SK-N-SH treated with all-trans-retinoic acid at 6 μM for 48 hours (cell line): Measurements from ENCODE around the gene NXPH1.

Experiments used
- ATAC-seq: fragments of 200-7000 bp; cut with Tn5 transposase; 3 replicates; pipeline ENCODE4 v1.9.1; 2020; ENCODE audit warnings: mild to moderate bottlenecking, moderate library complexity
- ARNTL ChIP-seq: fragments of 450-650 bp; formaldehyde crosslinking; IDR thresholded peaks from 2 replicates; pipeline ENCODE4 v1.5.0; 2020; ENCODE audit warnings: low read depth, mild to moderate bottlenecking, moderate library complexity, borderline replicate concordance
- BACH2 ChIP-seq: fragments of 250-450 bp; sonication (Bioruptor Pico); IDR thresholded peaks from 2 replicates; pipeline ENCODE4 v1.9.0; 2021; ENCODE audit warnings: mild to moderate bottlenecking, borderline replicate concordance
- CSDC2 ChIP-seq: fragments of 250-450 bp; sonication (Bioruptor Pico); IDR thresholded peaks from 2 replicates; pipeline ENCODE4 v1.5.0; 2020; ENCODE audit warnings: mild to moderate bottlenecking, moderate library complexity
- ESRRG ChIP-seq: fragments of 250-450 bp; sonication (Bioruptor Pico); IDR thresholded peaks from 2 replicates; pipeline ENCODE4 v1.6.1; 2021; ENCODE audit warnings: mild to moderate bottlenecking
- GLIS3 ChIP-seq: fragments of 250-450 bp; sonication (Bioruptor Pico); IDR thresholded peaks from 2 replicates; pipeline ENCODE4 v1.5.0; 2020; ENCODE audit warnings: mild to moderate bottlenecking, moderate library complexity
- ISL1 ChIP-seq: fragments of 250-450 bp; sonication (Bioruptor Pico); IDR thresholded peaks from 2 replicates; pipeline ENCODE4 v2.1.2; 2022; ENCODE audit warnings: mild to moderate bottlenecking, moderate library complexity
- OSR1 ChIP-seq: fragments of 250-450 bp; sonication (Bioruptor Pico); IDR thresholded peaks from 2 replicates; pipeline ENCODE4 v1.8.0; 2022; ENCODE audit warnings: moderate library complexity, mild to moderate bottlenecking, inconsistent platforms
- PPARA ChIP-seq: fragments of 250-450 bp; sonication (Bioruptor Pico); IDR thresholded peaks from 2 replicates; pipeline ENCODE4 v1.5.0; 2020; ENCODE audit warnings: mild to moderate bottlenecking, borderline replicate concordance
- RARB ChIP-seq: fragments of 250-450 bp; sonication (Bioruptor Pico); IDR thresholded peaks from 2 replicates; pipeline ENCODE4 v1.8.0; 2021; ENCODE audit warnings: mild to moderate bottlenecking, moderate library complexity
- SNAI2 ChIP-seq: fragments of 250-450 bp; sonication (Bioruptor Pico); IDR thresholded peaks from 2 replicates; pipeline ENCODE4 v1.5.0; 2020; ENCODE audit warnings: mild to moderate bottlenecking, moderate library complexity
- TCF4 ChIP-seq: fragments of 250-450 bp; sonication (Bioruptor Pico); IDR thresholded peaks from 2 replicates; pipeline ENCODE4 v1.8.0; 2021; ENCODE audit warnings: mild to moderate bottlenecking, moderate library complexity, borderline replicate concordance
- TOX ChIP-seq: fragments of 250-450 bp; sonication (Bioruptor Pico); IDR thresholded peaks from 2 replicates; pipeline ENCODE4 v1.8.0; 2021; ENCODE audit warnings: mild to moderate bottlenecking, moderate library complexity, borderline replicate concordance
- ZC3H10 ChIP-seq: fragments of 250-450 bp; sonication (Bioruptor Pico); IDR thresholded peaks from 2 replicates; pipeline ENCODE4 v1.5.1; 2021; ENCODE audit warnings: mild to moderate bottlenecking, moderate library complexity
- ZFP3 ChIP-seq: fragments of 250-450 bp; sonication (Bioruptor Pico); IDR thresholded peaks from 2 replicates; pipeline ENCODE4 v1.5.0; 2020; ENCODE audit warnings: mild to moderate bottlenecking, moderate library complexity
- ZFP30 ChIP-seq: fragments of 450-650 bp; formaldehyde crosslinking; IDR thresholded peaks from 2 replicates; pipeline ENCODE4 v1.5.0; 2022; ENCODE audit warnings: mild to moderate bottlenecking, moderate library complexity
- ZNF565 ChIP-seq: fragments of 450-650 bp; formaldehyde crosslinking; conservative IDR thresholded peaks from 2 replicates; pipeline ENCODE4 v1.5.0; 2020; ENCODE audit warnings: low read depth, mild to moderate bottlenecking, moderate library complexity
- ZNF70 ChIP-seq: fragments of 450-650 bp; formaldehyde crosslinking; IDR thresholded peaks from 2 replicates; pipeline ENCODE4 v1.5.0; 2020; ENCODE audit warnings: mild to moderate bottlenecking, moderate library complexity
- ZNF8 ChIP-seq: fragments of 450-650 bp; formaldehyde crosslinking; IDR thresholded peaks from 2 replicates; pipeline ENCODE4 v1.5.0; 2020; ENCODE audit warnings: mild to moderate bottlenecking, moderate library complexity
- TF ChIP-seq, protein P1 (sequence below): fragments of 250-450 bp; sonication (Bioruptor Pico); IDR thresholded peaks from 2 replicates; pipeline ENCODE4 v1.5.1; 2020; ENCODE audit warnings: low read depth, mild to moderate bottlenecking, moderate library complexity
- TF ChIP-seq, protein P2 (sequence below): fragments of 250-450 bp; sonication (Bioruptor Pico); IDR thresholded peaks from 2 replicates; pipeline ENCODE4 v1.5.1; 2021; ENCODE audit warnings: mild to moderate bottlenecking, moderate library complexity
- TF ChIP-seq, protein P3 (sequence below): fragments of 250-450 bp; sonication (Bioruptor Pico); IDR thresholded peaks from 2 replicates; pipeline ENCODE4 v1.8.0; 2021; ENCODE audit warnings: low read depth, mild to moderate bottlenecking, moderate library complexity, borderline replicate concordance
- TF ChIP-seq, protein P4 (sequence below): fragments of 250-450 bp; sonication (Bioruptor Pico); IDR thresholded peaks from 2 replicates; pipeline ENCODE4 v1.8.0; 2020; ENCODE audit warnings: mild to moderate bottlenecking, moderate library complexity, borderline replicate concordance
- TF ChIP-seq, protein P5 (sequence below): fragments of 250-450 bp; sonication (Bioruptor Pico); IDR thresholded peaks from 2 replicates; pipeline ENCODE4 v1.5.0; 2020; ENCODE audit warnings: mild to moderate bottlenecking, moderate library complexity

The NXPH1 gene

DNA sequence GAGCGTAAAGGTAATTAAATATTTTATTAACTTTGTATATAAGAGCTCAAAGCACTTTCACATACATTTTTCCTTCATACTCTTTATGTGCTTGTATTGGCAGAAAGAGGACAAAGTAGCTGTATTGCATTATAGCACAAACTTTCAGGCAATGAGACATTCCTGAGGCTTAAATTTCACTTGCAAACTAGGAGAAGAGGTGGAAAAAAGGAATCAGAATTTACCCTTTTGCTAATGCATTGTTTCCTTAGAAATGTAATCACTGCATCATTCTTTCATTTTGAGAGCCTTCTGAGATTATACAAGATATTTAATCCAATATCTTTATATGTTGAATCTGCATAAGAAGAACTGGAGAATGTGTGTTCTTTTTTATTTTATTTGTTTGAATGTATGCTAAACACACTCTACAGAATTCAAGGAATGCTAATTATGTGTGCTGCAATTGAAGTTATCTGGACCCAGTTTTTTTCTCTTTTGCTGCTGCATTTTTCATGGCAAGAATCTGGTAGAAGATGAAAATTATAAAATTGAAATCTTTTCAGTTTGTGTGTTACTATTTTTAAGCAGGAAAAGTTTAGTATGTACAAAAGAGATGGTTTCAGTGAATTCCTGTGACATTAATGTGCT, 185.1 kb downstream of the NXPH1 start:
- no peak for TF ChIP-seq OSR1 (CRISPR knock-in tag)
- TF ChIP-seq, protein P1, sequence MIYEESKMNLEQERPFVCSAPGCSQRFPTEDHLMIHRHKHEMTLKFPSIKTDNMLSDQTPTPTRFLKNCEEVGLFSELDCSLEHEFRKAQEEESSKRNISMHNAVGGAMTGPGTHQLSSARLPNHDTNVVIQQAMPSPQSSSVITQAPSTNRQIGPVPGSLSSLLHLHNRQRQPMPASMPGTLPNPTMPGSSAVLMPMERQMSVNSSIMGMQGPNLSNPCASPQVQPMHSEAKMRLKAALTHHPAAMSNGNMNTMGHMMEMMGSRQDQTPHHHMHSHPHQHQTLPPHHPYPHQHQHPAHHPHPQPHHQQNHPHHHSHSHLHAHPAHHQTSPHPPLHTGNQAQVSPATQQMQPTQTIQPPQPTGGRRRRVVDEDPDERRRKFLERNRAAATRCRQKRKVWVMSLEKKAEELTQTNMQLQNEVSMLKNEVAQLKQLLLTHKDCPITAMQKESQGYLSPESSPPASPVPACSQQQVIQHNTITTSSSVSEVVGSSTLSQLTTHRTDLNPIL (CRISPR knock-in tag) = no peak
- no peak for TF ChIP-seq ZFP3 (CRISPR knock-in tag)
- no peak for TF ChIP-seq RARB (CRISPR knock-in tag)
- TF ChIP-seq, protein P2, sequence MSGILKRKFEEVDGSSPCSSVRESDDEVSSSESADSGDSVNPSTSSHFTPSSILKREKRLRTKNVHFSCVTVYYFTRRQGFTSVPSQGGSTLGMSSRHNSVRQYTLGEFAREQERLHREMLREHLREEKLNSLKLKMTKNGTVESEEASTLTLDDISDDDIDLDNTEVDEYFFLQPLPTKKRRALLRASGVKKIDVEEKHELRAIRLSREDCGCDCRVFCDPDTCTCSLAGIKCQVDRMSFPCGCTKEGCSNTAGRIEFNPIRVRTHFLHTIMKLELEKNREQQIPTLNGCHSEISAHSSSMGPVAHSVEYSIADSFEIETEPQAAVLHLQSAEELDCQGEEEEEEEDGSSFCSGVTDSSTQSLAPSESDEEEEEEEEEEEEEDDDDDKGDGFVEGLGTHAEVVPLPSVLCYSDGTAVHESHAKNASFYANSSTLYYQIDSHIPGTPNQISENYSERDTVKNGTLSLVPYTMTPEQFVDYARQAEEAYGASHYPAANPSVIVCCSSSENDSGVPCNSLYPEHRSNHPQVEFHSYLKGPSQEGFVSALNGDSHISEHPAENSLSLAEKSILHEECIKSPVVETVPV (CRISPR knock-in tag) = no peak
- TF ChIP-seq, protein P3, sequence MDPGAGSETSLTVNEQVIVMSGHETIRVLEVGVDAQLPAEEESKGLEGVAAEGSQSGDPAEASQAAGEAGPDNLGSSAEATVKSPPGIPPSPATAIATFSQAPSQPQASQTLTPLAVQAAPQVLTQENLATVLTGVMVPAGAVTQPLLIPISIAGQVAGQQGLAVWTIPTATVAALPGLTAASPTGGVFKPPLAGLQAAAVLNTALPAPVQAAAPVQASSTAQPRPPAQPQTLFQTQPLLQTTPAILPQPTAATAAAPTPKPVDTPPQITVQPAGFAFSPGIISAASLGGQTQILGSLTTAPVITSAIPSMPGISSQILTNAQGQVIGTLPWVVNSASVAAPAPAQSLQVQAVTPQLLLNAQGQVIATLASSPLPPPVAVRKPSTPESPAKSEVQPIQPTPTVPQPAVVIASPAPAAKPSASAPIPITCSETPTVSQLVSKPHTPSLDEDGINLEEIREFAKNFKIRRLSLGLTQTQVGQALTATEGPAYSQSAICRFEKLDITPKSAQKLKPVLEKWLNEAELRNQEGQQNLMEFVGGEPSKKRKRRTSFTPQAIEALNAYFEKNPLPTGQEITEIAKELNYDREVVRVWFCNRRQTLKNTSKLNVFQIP (CRISPR knock-in tag) = no peak
- no peak for TF ChIP-seq TCF4 (CRISPR knock-in tag)
- no peak for TF ChIP-seq SNAI2 (CRISPR knock-in tag)
- TF ChIP-seq ARNTL (CRISPR knock-in tag) = no peak
- no peak for TF ChIP-seq ZNF70
- no peak for TF ChIP-seq ZNF565 (CRISPR knock-in tag)
- no peak for TF ChIP-seq TOX (CRISPR knock-in tag)
- TF ChIP-seq ZFP30 (CRISPR knock-in tag) = no peak
- TF ChIP-seq, all 23 proteins: peak for 0
- no peak for ATAC-seq

DNA sequence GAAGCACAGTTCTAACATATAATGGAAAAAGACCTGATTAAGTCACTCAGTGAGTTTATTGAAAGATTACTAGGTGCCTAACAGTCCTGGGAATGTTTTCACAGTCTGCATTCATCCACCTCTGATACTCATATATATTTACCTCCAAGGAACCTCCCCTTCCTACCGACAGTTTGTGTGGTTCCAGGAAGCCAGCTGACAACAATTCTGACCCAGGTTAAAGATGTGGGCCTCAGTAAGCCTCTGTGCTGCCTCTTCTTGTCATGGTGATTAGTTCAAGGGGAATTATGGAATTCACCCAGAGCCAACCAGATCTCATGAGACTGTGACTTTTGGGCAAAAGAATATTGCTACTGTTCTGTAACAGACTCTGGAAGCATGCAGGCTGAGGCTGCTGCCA, 186.8 kb downstream of the NXPH1 start:
- no peak for ATAC-seq
- no peak for TF ChIP-seq GLIS3 (CRISPR knock-in tag)
- no peak for TF ChIP-seq TOX (CRISPR knock-in tag)
- no peak for TF ChIP-seq ZNF8
- TF ChIP-seq ARNTL (CRISPR knock-in tag) = no peak
- no peak for TF ChIP-seq ESRRG (CRISPR knock-in tag)
- no peak for TF ChIP-seq ZFP3 (CRISPR knock-in tag)
- TF ChIP-seq, protein P2 (CRISPR knock-in tag) = no peak
- TF ChIP-seq TCF4 (CRISPR knock-in tag) = no peak
- TF ChIP-seq, protein P4, sequence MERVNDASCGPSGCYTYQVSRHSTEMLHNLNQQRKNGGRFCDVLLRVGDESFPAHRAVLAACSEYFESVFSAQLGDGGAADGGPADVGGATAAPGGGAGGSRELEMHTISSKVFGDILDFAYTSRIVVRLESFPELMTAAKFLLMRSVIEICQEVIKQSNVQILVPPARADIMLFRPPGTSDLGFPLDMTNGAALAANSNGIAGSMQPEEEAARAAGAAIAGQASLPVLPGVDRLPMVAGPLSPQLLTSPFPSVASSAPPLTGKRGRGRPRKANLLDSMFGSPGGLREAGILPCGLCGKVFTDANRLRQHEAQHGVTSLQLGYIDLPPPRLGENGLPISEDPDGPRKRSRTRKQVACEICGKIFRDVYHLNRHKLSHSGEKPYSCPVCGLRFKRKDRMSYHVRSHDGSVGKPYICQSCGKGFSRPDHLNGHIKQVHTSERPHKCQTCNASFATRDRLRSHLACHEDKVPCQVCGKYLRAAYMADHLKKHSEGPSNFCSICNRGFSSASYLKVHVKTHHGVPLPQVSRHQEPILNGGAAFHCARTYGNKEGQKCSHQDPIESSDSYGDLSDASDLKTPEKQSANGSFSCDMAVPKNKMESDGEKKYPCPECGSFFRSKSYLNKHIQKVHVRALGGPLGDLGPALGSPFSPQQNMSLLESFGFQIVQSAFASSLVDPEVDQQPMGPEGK (CRISPR knock-in tag) = no peak
- no peak for TF ChIP-seq PPARA (CRISPR knock-in tag)
- no peak for TF ChIP-seq CSDC2 (CRISPR knock-in tag)
- TF ChIP-seq BACH2 (CRISPR knock-in tag) = no peak
- TF ChIP-seq ISL1 (CRISPR knock-in tag) = no peak
- no peak for TF ChIP-seq ZC3H10 (CRISPR knock-in tag)
- TF ChIP-seq, protein P5, sequence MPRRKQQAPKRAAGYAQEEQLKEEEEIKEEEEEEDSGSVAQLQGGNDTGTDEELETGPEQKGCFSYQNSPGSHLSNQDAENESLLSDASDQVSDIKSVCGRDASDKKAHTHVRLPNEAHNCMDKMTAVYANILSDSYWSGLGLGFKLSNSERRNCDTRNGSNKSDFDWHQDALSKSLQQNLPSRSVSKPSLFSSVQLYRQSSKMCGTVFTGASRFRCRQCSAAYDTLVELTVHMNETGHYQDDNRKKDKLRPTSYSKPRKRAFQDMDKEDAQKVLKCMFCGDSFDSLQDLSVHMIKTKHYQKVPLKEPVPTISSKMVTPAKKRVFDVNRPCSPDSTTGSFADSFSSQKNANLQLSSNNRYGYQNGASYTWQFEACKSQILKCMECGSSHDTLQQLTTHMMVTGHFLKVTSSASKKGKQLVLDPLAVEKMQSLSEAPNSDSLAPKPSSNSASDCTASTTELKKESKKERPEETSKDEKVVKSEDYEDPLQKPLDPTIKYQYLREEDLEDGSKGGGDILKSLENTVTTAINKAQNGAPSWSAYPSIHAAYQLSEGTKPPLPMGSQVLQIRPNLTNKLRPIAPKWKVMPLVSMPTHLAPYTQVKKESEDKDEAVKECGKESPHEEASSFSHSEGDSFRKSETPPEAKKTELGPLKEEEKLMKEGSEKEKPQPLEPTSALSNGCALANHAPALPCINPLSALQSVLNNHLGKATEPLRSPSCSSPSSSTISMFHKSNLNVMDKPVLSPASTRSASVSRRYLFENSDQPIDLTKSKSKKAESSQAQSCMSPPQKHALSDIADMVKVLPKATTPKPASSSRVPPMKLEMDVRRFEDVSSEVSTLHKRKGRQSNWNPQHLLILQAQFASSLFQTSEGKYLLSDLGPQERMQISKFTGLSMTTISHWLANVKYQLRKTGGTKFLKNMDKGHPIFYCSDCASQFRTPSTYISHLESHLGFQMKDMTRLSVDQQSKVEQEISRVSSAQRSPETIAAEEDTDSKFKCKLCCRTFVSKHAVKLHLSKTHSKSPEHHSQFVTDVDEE = no peak
- TF ChIP-seq, protein P3 (CRISPR knock-in tag) = no peak
- TF ChIP-seq ZNF70 = no peak
- TF ChIP-seq RARB (CRISPR knock-in tag) = no peak
- TF ChIP-seq, all 23 proteins: peak for 0
